ENCODE measurements around the gene NSUN2. TPM values are rescaled to one million over a fixed set of nuclear protein-coding genes. Genes with fewer than 3 reads are reported as not detected.

The NSUN2 gene
- total RNA-seq, 1 donor, result 39.4 TPM

DNA sequence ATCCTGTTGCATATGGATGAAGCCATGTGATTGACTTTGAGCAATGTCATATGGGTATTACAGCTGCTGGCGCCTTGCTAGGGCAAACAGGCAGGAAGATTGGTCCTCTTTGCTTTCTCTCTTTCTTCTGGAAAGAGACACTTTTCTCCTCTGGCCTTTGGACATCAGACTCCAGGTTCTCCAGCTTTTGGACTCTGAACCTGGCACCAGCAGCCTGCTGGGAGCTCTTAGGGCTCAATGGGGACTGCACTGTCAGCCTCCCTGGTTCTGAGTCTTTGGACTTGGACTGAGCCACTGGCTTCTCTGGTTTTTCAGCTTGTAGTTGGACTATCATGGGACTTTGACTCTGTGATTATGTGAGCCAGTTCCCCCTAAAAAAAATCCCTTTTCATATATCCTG, 45.5 kb upstream of the NSUN2 start:
- no peak overlapping the region for H3K4me3 ChIP-seq (ENCODE audit: insufficient read depth, low read length)
- H3K79me2 ChIP-seq (ENCODE audit: insufficient read depth, low read length), result no peaks in the 10 kb centered on the region
- no peaks in the 10 kb centered on the region for H4K20me1 ChIP-seq (ENCODE audit: insufficient read depth, low read length)
- DNase-seq (ENCODE audit: insufficient read length, low spot score, missing footprints), result no peak
- H2AFZ ChIP-seq (ENCODE audit: low read length), result no peak overlapping the region
- H3K9me3 ChIP-seq (ENCODE audit: low read depth, low read length), result no peaks in the 10 kb centered on the region
- H3K4me2 ChIP-seq (ENCODE audit: insufficient read depth, low read length), result no peak overlapping the region
- TF ChIP-seq CTCF (IDR thresholded peaks at IDR 0.05; ENCODE audit: extremely low read depth, low read depth, low read length), result no peak
- no peaks in the 10 kb centered on the region for H3K4me1 ChIP-seq (ENCODE audit: insufficient read depth, low read length)
- no peak overlapping the region for H3K27ac ChIP-seq (ENCODE audit: low read depth, low read length)
- H3K27me3 ChIP-seq (ENCODE audit: insufficient read depth, low read length), result no peaks in the 10 kb centered on the region
- H3K36me3 ChIP-seq (ENCODE audit: insufficient read depth, low read length), result no peaks in the 10 kb centered on the region

DNA sequence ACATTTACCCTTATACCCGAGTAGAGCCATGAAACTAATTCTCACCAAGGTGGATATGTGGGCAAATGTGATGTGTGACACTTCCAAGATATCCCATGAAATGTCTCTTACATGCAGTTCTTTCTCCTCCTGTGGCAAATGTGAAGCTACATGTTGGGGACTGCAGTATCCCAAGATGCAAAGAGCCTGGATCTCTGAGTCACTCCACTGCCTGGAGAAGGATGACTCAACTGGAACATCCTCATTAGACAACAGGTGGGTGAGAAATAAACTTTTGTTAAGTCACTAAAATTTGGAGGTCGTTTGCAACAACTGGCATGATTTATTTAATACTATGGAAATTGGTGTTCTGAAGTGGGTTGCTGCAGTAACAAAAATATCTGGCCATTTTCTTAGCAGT, 43.9 kb upstream of the NSUN2 start:
- no peaks in the 10 kb centered on the region for H3K9me3 ChIP-seq (ENCODE audit: low read depth, low read length)
- H3K4me3 ChIP-seq (ENCODE audit: insufficient read depth, low read length), result no peak overlapping the region
- no peak overlapping the region for H3K4me2 ChIP-seq (ENCODE audit: insufficient read depth, low read length)
- no peak overlapping the region for H3K27ac ChIP-seq (ENCODE audit: low read depth, low read length)
- no peaks in the 10 kb centered on the region for H4K20me1 ChIP-seq (ENCODE audit: insufficient read depth, low read length)
- no peaks in the 10 kb centered on the region for H3K36me3 ChIP-seq (ENCODE audit: insufficient read depth, low read length)
- no peaks in the 10 kb centered on the region for H3K4me1 ChIP-seq (ENCODE audit: insufficient read depth, low read length)
- no peaks in the 10 kb centered on the region for H3K79me2 ChIP-seq (ENCODE audit: insufficient read depth, low read length)
- H3K27me3 ChIP-seq (ENCODE audit: insufficient read depth, low read length), result no peaks in the 10 kb centered on the region
- DNase-seq (ENCODE audit: insufficient read length, low spot score, missing footprints), result no peak
- TF ChIP-seq CTCF (IDR thresholded peaks at IDR 0.05; ENCODE audit: extremely low read depth, low read depth, low read length), result no peak
- H2AFZ ChIP-seq (ENCODE audit: low read length), result no peak overlapping the region

- H3K36me3 ChIP-seq (ENCODE audit: insufficient read depth, low read length), result no peaks in the 10 kb centered on the region
- H3K4me1 ChIP-seq (ENCODE audit: insufficient read depth, low read length), result no peaks in the 10 kb centered on the region
- no peaks in the 10 kb centered on the region for H3K9me3 ChIP-seq (ENCODE audit: low read depth, low read length)
- H3K4me2 ChIP-seq (ENCODE audit: insufficient read depth, low read length), result no peak overlapping the region
- TF ChIP-seq CTCF (IDR thresholded peaks at IDR 0.05; ENCODE audit: extremely low read depth, low read depth, low read length), result peak; percentile 9
- no peak overlapping the region for H3K4me3 ChIP-seq (ENCODE audit: insufficient read depth, low read length)
- H3K27ac ChIP-seq (ENCODE audit: low read depth, low read length), result no peak overlapping the region
- no peak overlapping the region for H2AFZ ChIP-seq (ENCODE audit: low read length)
- no peaks in the 10 kb centered on the region for H4K20me1 ChIP-seq (ENCODE audit: insufficient read depth, low read length)
- no peak for DNase-seq (ENCODE audit: insufficient read length, low spot score, missing footprints)
- H3K27me3 ChIP-seq (ENCODE audit: insufficient read depth, low read length), result no peaks in the 10 kb centered on the region
- H3K79me2 ChIP-seq (ENCODE audit: insufficient read depth, low read length), result no peaks in the 10 kb centered on the region
Observed at GRCh38 chr5:6675784-6676491, 43.1 kb upstream of the NSUN2 start.

DNA sequence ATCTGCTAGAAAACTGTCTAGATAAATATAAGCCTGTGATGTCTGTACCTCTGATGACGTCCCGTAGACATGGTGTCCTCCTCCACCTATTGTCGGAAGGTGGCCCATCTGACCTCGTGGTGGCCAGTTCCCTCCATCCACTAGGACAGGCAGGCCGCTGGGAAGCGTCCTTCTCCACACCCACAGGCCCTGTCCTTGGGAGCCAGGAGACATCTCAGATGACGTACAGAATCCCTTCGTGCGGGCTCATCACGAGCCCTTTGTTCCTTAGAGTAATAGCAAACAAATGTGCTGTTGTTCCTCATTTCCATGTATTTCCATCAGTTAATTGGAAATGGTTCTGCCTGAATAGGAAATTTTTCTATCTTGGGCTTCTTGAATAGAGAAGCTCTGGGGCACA, 42.0 kb upstream of the NSUN2 start:
- H4K20me1 ChIP-seq (ENCODE audit: insufficient read depth, low read length), result no peaks in the 10 kb centered on the region
- no peak for TF ChIP-seq CTCF (IDR thresholded peaks at IDR 0.05; ENCODE audit: extremely low read depth, low read depth, low read length)
- H3K27ac ChIP-seq (ENCODE audit: low read depth, low read length), result no peak overlapping the region
- no peaks in the 10 kb centered on the region for H3K9me3 ChIP-seq (ENCODE audit: low read depth, low read length)
- no peaks in the 10 kb centered on the region for H3K79me2 ChIP-seq (ENCODE audit: insufficient read depth, low read length)
- H3K4me3 ChIP-seq (ENCODE audit: insufficient read depth, low read length), result no peak overlapping the region
- no peak overlapping the region for H3K4me2 ChIP-seq (ENCODE audit: insufficient read depth, low read length)
- no peaks in the 10 kb centered on the region for H3K36me3 ChIP-seq (ENCODE audit: insufficient read depth, low read length)
- H2AFZ ChIP-seq (ENCODE audit: low read length), result no peak overlapping the region
- no peak for DNase-seq (ENCODE audit: insufficient read length, low spot score, missing footprints)
- H3K4me1 ChIP-seq (ENCODE audit: insufficient read depth, low read length), result no peaks in the 10 kb centered on the region
- H3K27me3 ChIP-seq (ENCODE audit: insufficient read depth, low read length), result no peaks in the 10 kb centered on the region

All from osteoblast (primary cell).